Raji (cell line): Measurements from ENCODE around the gene CCDC175.

ENCODE experiments used
- POLR2A ChIP-seq: IDR thresholded peaks from 2 replicates; pipeline ENCODE4 v1.6.1; 2011; ENCODE audit warnings: low read depth, low read length, control low read depth; ENCODE audit not compliant: insufficient read depth

CCDC175 gene

GRCh38 chr14:59566725-59567124 lies 9.9 kb downstream of the CCDC175 start:
- TF ChIP-seq POLR2A = no peak

- no peak for TF ChIP-seq POLR2A
Measured at GRCh38 chr14:59566296-59566695, 10.3 kb downstream of the CCDC175 start.

- no peak for TF ChIP-seq POLR2A
Measured at GRCh38 chr14:59565087-59565486, 11.5 kb downstream of the CCDC175 start.

- no peak for TF ChIP-seq POLR2A
Measured at GRCh38 chr14:59564366-59564765, 12.2 kb downstream of the CCDC175 start.

- TF ChIP-seq POLR2A = no peak
Measured at GRCh38 chr14:59547310-59547709, 29.3 kb downstream of the CCDC175 start.

GRCh38 chr14:59543873-59544272 lies 32.7 kb downstream of the CCDC175 start:
- no peak for TF ChIP-seq POLR2A

GRCh38 chr14:59541731-59542130 lies 34.9 kb downstream of the CCDC175 start:
- TF ChIP-seq POLR2A = no peak

GRCh38 chr14:59540852-59541251 lies 35.8 kb downstream of the CCDC175 start:
- no peak for TF ChIP-seq POLR2A

GRCh38 chr14:59538936-59539335 lies 37.7 kb downstream of the CCDC175 start:
- TF ChIP-seq POLR2A = no peak

- no peak for TF ChIP-seq POLR2A
Measured at GRCh38 chr14:59537476-59537875, 39.1 kb downstream of the CCDC175 start.

- TF ChIP-seq POLR2A = no peak
Measured at GRCh38 chr14:59534361-59534987, 42.1 kb downstream of the CCDC175 start.

- no peak for TF ChIP-seq POLR2A
Measured at GRCh38 chr14:59532419-59532818, 44.2 kb downstream of the CCDC175 start.

- no peak for TF ChIP-seq POLR2A
Measured at GRCh38 chr14:59530349-59530748, 46.3 kb downstream of the CCDC175 start.

GRCh38 chr14:59529189-59529588 lies 47.4 kb downstream of the CCDC175 start:
- no peak for TF ChIP-seq POLR2A

- TF ChIP-seq POLR2A = no peak
Measured at GRCh38 chr14:59520224-59520623, 56.4 kb downstream of the CCDC175 start.

GRCh38 chr14:59511916-59512575 lies 64.6 kb downstream of the CCDC175 start:
- TF ChIP-seq POLR2A = no peak

- no peak for TF ChIP-seq POLR2A
Measured at GRCh38 chr14:59510966-59511365, 65.6 kb downstream of the CCDC175 start.

- no peak for TF ChIP-seq POLR2A
Measured at GRCh38 chr14:59510001-59510400, 66.6 kb downstream of the CCDC175 start.

- TF ChIP-seq POLR2A = no peak
Measured at GRCh38 chr14:59509101-59509500, 67.5 kb downstream of the CCDC175 start.
